ENCODE results near the gene SHLD1. TPM values are rescaled to one million over a fixed set of nuclear protein-coding genes. Genes with fewer than 3 reads are reported as not detected.

SHLD1 gene
- total RNA-seq = 0.50 and 2.2 TPM in 2 replicates

GRCh38 chr20:5749952-5750779 is at the start of gene SHLD1:
TSS of gene SHLD1 (plus strand) at chr20:5750401. CDS start at chr20:5772866, 22,465 bp downstream.

Other genes starting within 250 kb of the SHLD1 start
- 14.4 and 24.1 TPM in 2 replicates for gene GPCPD1, start 139.4 kb upstream of the SHLD1 start, total RNA-seq
- gene CHGB, start 161.1 kb downstream of the SHLD1 start, total RNA-seq = 0.15 TPM in 1 of 2 replicates, not detected in the other
- gene TRMT6, start 200.1 kb downstream of the SHLD1 start, total RNA-seq = 5.1 and 5.4 TPM in 2 replicates
- gene MCM8, start 200.3 kb downstream of the SHLD1 start, total RNA-seq = 3.3 and 14.3 TPM in 2 replicates